HG03575 (cell line): ENCODE results near the gene KCNJ11.

ENCODE experiments used
- ATAC-seq: cut with Tn5 transposase; IDR thresholded peaks from one replicate; pipeline ENCODE4 v1.9.1; 2021; ENCODE audit not compliant: unreplicated experiment, insufficient number of reproducible peaks, low FRiP score; ENCODE audit errors: extremely low read depth

KCNJ11 gene

DNA sequence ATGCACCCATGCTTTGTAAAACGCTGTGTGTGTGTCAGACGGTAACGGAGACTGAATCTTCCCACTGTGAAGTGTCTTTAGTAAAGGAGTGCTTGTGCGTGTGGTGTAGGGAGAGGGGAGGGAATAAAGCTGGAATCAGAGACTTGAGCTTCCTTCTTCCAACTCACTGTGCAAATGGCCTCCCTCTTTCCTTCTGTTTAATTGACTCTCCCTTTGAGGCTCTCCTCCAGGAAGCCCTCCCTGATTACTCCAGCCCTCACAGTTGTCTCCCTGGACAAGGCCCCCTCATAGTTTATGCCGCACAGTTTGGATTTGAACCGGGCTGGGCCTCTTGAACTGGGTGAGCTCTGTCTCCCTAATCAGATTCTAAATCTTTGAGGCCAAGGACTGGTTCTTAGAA, 23.0 kb upstream of the KCNJ11 start:
- no peak for ATAC-seq

- ATAC-seq, result no peak
Observed at GRCh38 chr11:17410606-17411379, 22.3 kb upstream of the KCNJ11 start.

DNA sequence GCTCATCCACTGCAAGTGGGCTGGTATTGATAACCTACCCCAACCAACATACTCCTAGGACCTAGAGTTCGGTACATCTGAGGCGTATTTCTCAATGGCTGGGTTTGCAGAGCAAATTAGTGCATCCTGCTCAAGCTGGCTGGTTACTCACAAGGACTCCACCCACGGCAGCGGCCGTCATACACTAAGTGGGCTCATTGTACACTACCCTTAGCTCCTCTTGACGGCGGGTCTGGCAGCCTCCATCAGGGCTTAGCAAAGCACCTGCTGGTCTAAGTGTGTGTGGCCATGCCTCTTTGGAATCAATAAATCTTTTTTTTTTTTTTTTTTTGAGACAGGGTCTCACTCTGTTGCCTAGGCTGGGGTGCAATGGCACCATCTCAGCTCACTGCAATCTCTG, 20.2 kb upstream of the KCNJ11 start:
- ATAC-seq, result no peak

GRCh38 chr11:17408026-17408425, 19.6 kb upstream of the KCNJ11 start:
- ATAC-seq, result no peak

DNA sequence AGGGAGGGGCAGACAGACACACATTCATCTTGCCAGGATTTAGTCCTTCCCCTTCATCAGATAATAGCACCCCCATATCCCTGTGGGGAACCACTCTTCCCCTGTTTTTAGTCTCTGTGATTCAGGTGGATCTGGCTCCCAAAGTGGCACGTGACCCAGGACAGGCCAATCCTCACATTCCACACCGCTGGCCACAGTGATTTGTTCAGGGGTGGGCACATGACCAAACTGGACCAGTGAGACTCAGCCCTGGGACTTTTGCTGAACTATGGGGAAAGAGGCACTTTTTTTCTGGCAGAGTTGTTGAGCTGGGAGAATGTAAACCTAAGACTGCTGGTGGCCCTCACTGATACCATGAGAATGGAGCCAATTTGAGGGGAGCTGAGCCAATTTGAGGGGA, 19.1 kb upstream of the KCNJ11 start:
- no peak for ATAC-seq

DNA sequence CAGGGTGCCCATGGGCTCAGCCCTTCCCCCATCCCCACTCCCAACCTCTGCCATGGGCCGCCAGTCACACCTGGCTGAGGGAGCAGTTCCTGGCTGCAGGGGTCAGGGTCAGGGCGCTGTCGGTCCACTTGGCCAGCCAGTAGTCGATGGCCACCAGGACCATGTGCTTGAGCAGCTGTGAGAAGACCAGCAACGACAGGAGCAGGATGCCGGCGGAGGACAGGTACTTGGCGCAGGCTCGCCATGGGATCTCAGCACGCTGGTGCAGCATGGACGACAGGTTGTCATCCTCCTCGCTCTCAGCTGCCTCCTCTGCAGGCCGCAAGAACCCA, 18.3 kb upstream of the KCNJ11 start:
- no peak for ATAC-seq

- no peak for ATAC-seq
Observed at GRCh38 chr11:17406082-17406817, 17.8 kb upstream of the KCNJ11 start.

DNA sequence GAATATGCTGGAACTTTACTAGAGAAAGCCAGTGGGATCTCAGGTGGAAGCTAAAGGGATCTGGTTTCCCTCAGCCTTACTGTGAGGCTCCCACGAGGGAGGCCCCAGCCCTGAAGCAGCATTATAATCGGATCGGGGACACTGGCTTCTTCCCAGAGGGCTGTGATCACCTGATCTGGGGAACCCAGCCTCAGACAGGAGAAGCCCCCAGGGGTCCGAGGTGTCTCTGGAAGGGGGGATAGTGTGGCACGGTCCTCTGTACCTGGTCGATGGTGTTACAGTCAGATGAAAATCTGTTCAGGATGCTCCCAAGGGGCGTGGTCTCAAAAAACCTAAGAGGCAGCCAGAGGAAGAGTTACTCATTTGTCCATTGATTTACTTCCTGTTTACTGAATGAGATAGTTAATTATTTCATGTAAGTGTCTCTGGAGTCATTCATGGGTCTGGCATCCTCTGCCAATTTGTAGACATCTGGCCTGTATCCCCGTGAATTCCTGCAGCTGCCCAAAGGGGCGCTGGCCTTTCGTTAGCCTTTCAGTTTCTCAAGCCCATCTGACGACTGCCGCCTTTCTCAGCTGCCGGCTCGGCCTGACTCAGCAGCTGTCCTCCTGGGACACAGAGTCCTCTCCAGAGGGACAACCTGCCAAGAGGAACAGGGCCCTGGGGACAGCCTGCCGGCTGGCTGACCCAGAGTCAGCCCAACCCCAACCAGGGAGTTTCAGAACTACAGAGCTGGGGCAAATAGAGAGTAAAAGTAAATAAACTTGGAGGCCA, 17.0 kb upstream of the KCNJ11 start:
- no peak for ATAC-seq

DNA sequence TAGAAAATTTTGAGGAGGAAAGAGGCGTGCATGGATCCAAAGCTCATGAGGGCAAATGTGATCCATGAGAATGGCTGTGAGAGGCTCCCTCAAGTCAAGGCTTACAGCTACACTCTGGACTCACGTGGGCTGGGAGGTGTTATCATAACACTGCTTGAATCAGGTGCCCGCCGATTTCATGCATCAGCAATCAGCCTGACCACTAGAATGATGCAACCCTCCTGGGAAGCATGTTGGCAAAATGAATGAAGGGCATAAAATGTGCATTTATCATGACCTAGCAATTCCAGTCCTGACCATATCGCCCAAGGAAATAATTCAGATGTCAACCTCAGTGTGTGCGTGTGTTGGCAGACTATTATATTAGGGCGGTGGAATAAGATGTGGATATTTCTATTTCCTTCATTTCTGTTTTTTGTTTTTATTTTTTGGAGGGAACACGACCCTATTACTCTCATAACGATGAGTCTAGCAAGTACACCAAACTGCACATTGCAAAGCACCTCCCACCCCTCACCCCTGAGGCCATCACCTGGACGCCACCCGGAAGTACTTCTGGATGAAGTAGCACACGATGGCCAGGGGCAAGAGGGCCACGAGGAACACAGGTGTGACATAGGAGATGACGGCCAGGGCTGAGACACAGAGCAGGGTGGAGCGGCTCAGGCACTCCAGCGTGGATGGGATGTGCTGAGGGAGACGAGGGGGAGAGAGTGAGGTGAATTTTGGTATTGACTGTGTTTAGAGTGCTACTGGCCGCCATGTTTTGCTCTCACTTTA, 15.7 kb upstream of the KCNJ11 start:
- ATAC-seq, result no peak

DNA sequence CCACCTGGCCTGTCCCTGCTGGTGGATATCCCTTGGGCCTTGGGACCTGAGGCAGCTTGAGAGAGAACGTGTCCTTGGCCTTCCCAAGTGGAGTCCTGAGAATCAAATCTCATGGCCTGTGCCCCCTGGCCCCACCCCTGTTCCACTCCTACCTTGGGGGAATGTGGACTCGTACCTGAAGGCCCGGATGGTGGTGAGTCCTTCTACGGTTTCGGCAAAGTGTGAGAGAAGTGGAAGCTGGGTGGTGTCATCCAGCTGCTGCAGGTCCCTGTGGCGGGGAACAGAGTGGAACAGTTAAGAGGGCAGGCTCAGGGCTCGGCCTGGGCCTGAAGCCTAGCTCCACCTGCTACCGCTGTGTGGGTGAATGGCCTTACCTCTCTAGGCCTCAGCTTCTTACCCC, 14.0 kb upstream of the KCNJ11 start:
- no peak for ATAC-seq

- no peak for ATAC-seq
Observed at GRCh38 chr11:17401841-17402240, 13.4 kb upstream of the KCNJ11 start.

DNA sequence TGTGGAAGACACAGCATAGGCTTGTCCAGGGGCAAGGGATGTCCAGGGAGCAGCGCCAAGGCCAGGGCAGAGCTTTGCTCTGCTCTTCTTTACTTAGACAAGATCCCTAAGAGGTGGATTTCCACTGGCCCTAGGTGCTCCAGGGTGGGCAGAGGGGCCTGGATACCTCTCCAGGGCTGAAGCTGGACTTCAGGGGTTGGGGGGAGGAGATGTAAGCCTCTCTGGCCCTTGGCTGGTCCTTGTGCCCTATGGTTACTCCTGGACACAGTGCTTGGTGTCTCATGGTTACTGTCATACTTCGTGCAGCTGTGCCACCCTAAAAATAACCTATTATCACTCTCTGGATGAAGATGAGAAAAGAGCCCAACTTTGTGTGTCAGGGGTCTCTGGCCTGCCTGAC, 12.9 kb upstream of the KCNJ11 start:
- ATAC-seq, result no peak

- ATAC-seq, result no peak
Observed at GRCh38 chr11:17400048-17400775, 11.8 kb upstream of the KCNJ11 start.

GRCh38 chr11:17399236-17399635, 10.8 kb upstream of the KCNJ11 start:
- ATAC-seq, result no peak

- ATAC-seq, result no peak
Observed at GRCh38 chr11:17397311-17398002, 9.0 kb upstream of the KCNJ11 start.

DNA sequence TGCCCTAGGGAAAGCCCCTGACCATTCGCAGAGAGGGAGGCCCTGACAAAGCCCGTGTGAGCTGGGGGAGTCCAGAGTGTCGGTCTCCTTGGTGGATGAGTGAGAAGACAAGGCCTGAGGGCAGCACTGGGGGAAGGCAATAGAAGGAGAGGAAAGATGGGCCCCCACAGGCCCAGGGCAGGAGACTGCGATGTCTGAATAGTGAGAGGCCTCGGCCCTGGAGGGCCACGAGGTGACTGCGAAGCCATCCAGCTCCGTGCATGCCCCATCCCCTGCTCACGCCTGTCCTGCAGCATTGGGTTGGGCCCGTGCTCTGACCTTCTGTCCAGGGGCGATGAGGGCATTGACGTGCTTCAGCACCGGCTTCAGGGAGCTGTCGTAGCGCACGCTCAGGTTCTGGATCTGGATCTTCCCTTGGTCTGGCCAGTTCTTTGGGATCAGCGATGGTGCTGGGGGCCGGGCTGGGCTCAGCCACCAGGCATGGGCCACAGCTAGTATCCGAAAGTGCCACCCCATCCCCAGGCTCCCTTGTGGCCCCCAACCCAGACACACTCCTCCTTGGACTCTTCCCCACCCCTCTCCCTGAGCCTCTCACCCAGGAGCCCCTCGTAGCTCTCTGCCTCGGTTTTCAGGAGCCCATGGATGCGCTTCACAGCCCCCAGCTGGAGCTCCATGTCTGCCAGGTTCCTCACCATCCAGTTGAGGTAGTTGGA, 8.3 kb upstream of the KCNJ11 start:
- ATAC-seq, result no peak

DNA sequence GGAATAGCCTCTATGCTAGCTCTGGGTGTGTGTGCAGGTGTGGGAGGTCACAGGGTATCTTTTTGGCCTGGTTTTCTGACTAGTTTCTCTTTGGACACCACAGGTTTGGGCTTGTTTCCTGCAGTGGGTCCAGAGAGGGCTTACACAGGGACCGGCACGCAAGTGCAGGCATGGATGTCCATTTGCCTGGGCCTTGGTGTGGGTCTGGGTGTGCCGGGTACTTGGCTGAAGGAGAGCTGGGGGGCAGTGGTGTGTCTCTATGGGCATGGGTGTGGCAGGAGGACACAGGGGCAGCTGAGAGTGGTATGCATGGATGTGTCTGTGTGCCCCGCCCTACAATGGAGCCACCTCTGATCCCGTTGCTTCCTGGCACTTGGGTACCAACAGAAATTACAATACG, 7.5 kb upstream of the KCNJ11 start:
- ATAC-seq, result no peak

DNA sequence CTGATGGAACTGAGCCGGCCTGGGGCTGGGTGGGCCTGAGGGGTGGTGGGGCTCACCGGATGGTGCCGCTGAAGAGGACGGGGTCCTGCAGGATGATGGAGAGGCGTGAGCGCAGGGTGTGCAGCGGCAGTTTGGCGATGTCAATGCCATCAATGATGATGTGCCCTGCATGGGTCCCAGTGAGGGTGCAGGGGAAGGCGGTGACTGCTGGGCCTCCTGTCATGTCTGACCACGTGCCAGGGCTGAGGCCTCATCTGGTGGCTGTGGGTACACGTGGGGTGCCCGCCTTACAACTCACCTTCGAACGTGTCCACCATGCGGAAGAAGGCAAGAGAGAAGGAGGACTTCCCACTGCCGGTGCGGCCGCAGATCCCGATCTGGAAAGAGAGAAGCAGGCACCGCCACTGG, 7.1 kb upstream of the KCNJ11 start:
- no peak for ATAC-seq
